ENCODE results near the gene YY1. TPM values are rescaled to one million over a fixed set of nuclear protein-coding genes. Genes with fewer than 3 reads are reported as not detected.
"Not testable (repeated sequence)": the region's sequence is repeated elsewhere in the genome, so short reads cannot be mapped to it uniquely, and the experiment has no call there.

YY1 gene
- total RNA-seq, 1 donor: 43.3 TPM

DNA sequence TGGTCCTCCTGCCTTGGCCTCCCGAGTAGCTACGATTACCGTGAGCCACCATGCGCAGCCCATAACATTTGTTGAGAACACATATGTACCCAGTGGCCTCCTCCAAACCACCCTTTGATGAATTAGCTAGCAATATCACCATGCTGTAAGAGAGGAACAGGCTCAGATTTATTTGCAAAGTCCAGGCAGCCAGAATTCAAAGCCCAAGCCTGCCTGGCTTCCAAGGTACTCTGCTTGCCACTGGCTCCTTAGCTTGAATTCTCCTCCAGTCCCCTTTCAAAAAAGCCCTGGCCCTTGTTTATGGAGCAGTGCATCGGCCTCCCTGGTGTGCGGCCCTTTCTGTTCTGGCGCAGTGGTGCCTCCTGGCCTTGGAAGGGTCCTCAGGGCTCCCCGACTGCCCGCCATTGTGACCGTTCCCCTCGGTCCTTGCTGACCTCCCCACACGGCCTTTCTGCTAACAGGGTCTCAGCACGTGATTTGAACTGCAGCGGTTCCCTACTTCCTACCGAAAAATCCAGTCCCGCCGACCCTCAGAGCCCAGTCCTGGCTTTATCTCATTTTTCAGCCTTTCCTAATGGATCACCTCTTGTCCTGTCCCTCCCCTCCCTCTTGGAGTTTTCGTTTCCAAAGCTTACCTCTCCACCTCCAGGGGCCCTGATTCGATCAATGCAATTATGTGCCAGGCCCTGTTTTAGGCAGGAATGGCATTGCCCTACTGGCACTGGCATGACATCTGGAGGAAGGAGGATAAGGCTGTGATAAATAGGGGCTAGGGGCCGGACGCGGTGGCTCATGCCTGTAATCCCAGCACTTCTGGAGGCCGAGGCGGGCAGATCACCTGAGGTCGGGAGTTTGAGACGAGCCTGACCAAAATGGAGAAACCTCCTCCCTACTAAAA is 45.3 kb downstream of the YY1 start:
- DNase-seq (ENCODE audit: low read depth): no peak
- no peak overlapping the region for H3K4me3 ChIP-seq (ENCODE audit: low read depth, low read length)
- TF ChIP-seq, protein P1, sequence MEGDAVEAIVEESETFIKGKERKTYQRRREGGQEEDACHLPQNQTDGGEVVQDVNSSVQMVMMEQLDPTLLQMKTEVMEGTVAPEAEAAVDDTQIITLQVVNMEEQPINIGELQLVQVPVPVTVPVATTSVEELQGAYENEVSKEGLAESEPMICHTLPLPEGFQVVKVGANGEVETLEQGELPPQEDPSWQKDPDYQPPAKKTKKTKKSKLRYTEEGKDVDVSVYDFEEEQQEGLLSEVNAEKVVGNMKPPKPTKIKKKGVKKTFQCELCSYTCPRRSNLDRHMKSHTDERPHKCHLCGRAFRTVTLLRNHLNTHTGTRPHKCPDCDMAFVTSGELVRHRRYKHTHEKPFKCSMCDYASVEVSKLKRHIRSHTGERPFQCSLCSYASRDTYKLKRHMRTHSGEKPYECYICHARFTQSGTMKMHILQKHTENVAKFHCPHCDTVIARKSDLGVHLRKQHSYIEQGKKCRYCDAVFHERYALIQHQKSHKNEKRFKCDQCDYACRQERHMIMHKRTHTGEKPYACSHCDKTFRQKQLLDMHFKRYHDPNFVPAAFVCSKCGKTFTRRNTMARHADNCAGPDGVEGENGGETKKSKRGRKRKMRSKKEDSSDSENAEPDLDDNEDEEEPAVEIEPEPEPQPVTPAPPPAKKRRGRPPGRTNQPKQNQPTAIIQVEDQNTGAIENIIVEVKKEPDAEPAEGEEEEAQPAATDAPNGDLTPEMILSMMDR (IDR thresholded peaks at IDR 0.05; ENCODE audit: insufficient read depth, low read length): no peak

DNA sequence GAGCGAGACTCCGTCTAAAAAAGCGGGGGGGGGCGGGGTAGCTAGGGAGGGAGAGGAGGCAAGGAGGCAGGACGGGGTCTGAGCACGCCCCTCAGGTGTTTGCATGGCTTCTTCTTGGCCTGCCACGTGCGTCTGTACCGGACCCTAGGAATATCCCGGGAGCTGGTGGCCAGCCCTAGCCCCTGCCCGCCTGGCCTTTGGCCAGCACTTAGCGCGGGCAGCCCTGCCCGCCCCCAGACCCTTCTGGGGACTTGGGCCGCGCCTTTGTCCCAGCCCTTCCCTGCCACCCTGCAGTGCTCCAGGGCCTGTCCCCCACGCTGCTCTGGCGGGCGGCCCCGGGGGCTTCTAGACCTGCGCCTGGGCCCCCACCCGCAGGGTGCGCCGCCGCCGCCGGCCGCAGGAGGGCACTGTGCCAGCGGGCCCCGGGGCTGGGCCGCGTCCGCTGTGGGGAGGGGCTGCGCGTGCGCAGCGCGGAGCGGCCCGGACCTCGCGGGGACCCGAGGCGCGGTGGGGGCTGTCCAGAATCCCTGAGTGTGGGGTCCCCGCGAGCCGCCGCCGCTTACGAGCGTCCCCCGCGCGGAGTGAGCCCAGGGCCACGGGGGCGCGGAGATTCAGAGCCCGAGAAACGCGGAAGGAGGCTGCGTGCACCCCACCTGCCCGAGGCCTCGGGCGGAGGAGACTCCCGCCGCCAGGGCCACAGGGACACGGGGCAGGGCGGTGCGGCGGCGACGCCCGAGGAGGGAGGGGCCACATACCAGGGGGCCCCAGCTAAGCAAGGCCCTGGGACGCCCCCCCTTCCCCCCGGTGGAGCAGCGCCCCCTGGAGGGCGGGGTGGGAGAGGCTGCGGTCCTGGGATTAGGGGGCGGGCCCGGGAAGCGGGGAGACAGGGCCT is 46.3 kb downstream of the YY1 start:
- TF ChIP-seq, protein P1 (IDR thresholded peaks at IDR 0.05; ENCODE audit: insufficient read depth, low read length): peak; percentile 76
- DNase-seq (ENCODE audit: low read depth): peak; percentile 42
- peak overlapping the region; percentile 75 for H3K4me3 ChIP-seq (ENCODE audit: low read depth, low read length)

DNA sequence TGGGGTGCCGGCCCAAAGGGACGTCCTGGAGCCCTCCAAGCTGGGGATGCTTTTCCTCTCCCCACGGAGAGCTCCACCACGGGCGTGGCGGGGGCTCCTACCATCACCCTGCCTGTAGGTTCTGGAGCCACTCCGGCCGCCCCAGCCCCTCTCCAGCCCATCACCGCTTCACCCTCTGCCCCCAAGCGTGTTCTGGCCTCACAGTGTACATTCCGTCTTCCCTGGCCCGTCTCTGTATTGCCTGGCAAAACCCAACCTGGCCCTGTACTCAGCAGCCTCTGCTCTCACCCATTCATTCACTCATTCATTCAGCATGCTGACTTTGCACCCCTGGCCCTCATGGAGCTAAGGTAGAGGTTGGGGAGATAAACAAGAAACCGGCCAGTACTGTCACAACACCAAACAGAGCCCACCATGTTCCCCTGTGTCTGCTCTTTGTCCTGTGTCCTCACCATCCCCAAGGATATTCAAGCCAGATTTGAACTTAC is 47.0 kb downstream of the YY1 start:
- DNase-seq (ENCODE audit: low read depth): no peak
- TF ChIP-seq, protein P1 (IDR thresholded peaks at IDR 0.05; ENCODE audit: insufficient read depth, low read length): no peak
- H3K4me3 ChIP-seq (ENCODE audit: low read depth, low read length): peak overlapping the region; percentile 75

DNA sequence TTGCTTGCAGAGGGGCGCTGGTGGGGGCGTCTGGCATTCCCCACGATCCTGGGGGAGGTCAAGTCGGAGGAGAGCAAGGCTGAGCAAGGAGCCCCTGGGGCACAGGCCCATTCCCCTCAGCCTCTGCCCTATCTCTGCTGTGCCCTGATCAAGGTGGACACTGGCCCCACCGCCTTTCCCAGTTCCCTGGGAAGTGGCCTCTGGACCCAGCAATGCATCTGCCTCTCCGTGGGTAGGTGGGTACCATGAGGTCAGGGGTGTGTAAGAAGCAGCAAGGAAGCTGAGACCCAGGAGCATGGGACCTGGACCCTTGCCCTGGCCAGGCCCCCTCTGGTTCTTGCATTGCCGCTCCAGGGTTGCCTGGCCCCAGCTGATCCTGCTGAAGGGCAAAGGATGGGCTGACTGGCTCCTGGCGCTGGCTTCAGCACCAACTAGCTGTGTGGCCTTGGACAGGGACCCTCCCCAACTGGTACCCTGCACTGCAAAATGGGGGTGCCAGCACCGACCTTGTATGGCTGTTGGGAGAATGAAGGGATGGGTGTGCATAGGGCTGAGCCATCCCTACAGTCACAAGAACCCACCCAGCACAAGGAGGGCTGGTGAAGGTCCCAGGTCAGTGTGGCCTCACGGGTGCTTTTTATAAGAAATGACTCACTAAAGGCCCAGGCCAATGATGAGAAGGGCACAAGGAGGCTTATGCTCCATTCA is 47.7 kb downstream of the YY1 start:
- no peak for DNase-seq (ENCODE audit: low read depth)
- TF ChIP-seq, protein P1 (IDR thresholded peaks at IDR 0.05; ENCODE audit: insufficient read depth, low read length): no peak
- no peak overlapping the region for H3K4me3 ChIP-seq (ENCODE audit: low read depth, low read length)

DNA sequence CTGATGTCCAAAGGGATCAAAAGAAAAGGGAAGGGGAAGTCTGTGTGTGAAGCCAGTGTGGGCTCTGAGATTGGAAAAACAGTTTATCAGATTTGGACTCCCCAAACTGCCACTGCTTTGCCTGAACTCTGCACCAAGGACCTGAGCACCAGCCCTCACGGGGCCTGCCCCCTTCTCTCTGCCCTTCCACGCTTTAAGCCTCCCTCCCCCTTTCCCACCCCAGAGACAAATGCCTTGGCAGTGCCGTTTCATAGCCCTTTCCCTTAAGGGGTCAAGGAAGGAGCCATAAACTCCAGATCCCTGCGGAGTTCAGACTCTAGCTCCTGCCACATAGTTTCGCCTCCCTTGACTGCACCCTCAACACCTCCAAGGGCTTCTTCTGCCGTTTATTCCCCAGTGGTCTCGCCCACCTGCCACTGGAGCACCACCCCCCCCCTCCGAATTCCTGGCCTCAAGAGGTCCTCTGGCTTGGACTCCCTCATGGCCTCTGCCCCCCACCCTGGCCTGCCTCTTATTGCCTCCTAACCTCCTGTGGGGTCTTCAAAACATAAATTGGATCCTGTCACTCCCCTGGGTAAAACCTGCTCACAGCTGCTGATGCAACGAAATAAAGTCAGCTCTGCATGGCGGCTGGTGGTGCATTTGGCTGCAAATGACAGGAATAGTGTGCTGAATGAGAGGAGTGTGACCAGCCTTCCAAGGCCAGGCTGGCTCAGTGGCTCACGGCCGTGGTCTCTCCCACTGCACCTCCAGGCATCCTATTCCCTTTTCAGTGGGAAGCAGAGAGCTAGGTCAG is 48.5 kb downstream of the YY1 start:
- no peak for DNase-seq (ENCODE audit: low read depth)
- no peak overlapping the region for H3K4me3 ChIP-seq (ENCODE audit: low read depth, low read length)
- TF ChIP-seq, protein P1 (IDR thresholded peaks at IDR 0.05; ENCODE audit: insufficient read depth, low read length): no peak

DNA sequence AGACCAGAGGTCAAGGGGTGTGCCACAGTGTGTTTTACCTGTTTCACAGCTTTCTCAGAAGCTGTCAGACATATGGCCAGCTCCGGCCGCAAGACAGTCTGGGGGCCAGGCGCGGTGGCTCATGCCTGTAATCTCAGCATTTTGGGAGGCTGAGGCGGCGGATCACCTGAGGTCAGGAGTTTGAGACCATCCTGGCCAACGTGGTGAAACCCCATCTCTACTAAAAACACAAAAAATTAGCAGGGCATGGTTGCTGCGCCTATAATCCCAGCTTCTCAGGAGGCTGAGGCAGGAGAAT is 49.0 kb downstream of the YY1 start:
- DNase-seq (ENCODE audit: low read depth); H3K4me3 ChIP-seq (ENCODE audit: low read depth, low read length): not testable (repeated sequence)
